ENCODE results near the gene XPA. TPM values are rescaled to one million over a fixed set of nuclear protein-coding genes. Genes with fewer than 3 reads are reported as not detected.

Gene XPA
- total and polyA plus RNA-seq, 2 of the 13 experiments (the other 11 are each of a cell fraction or from before 2014, with no cell fraction given): 2.3 to 15.2 TPM

- TF ChIP-seq ZBTB43 (CRISPR knock-in tag; conservative IDR thresholded peaks at IDR 0.05) (no peak), JUND (CRISPR knock-in tag; IDR thresholded peaks at IDR 0.05) (no peak), ZNF615 (CRISPR knock-in tag; IDR thresholded peaks at IDR 0.05; ENCODE audit: borderline replicate concordance) (0 out of 2 replicates have a peak, but pooled peaks have one; percentile 50), ZIK1 (CRISPR knock-in tag; IDR thresholded peaks at IDR 0.05; ENCODE audit: borderline replicate concordance, low read depth) (no peak), ARNT2 (CRISPR knock-in tag; IDR thresholded peaks at IDR 0.05; ENCODE audit: low read depth) (no peak), SOX5 (CRISPR knock-in tag; IDR thresholded peaks at IDR 0.05; ENCODE audit: borderline replicate concordance) (no peak), ATF4 (CRISPR knock-in tag; IDR thresholded peaks at IDR 0.05) (0 out of 4 replicates have a peak, but pooled peaks of 1 of the 2 experiments have one; percentile 26), ZNF580 (CRISPR knock-in tag; IDR thresholded peaks at IDR 0.05; ENCODE audit: borderline replicate concordance, low read depth) (no peak), SUZ12 (IDR thresholded peaks at IDR 0.05; ENCODE audit: low read depth, low read length) (no peak), TBL1XR1 (IDR thresholded peaks at IDR 0.05; ENCODE audit: borderline replicate concordance, low read length, partially characterized antibody) (no peak), YY1 (IDR thresholded peaks at IDR 0.05; ENCODE audit: insufficient read depth, insufficient replicate concordance, low read depth, low read length) (no peak), MTA3 (CRISPR knock-in tag; IDR thresholded peaks at IDR 0.05) (no peak), TARDBP (CRISPR knock-in tag; IDR thresholded peaks at IDR 0.05) (no peak; the same call in 1 of the 2 replicates), ZNF207 (IDR thresholded peaks at IDR 0.05; ENCODE audit: borderline replicate concordance) (no peak), RBFOX2 (IDR thresholded peaks at IDR 0.05; ENCODE audit: low read depth, low read length) (no peak), ZNF639 (CRISPR knock-in tag; conservative IDR thresholded peaks at IDR 0.05) (no peak), NFATC3 (CRISPR knock-in tag; IDR thresholded peaks at IDR 0.05) (no peak)
- TF ChIP-seq, protein P1, sequence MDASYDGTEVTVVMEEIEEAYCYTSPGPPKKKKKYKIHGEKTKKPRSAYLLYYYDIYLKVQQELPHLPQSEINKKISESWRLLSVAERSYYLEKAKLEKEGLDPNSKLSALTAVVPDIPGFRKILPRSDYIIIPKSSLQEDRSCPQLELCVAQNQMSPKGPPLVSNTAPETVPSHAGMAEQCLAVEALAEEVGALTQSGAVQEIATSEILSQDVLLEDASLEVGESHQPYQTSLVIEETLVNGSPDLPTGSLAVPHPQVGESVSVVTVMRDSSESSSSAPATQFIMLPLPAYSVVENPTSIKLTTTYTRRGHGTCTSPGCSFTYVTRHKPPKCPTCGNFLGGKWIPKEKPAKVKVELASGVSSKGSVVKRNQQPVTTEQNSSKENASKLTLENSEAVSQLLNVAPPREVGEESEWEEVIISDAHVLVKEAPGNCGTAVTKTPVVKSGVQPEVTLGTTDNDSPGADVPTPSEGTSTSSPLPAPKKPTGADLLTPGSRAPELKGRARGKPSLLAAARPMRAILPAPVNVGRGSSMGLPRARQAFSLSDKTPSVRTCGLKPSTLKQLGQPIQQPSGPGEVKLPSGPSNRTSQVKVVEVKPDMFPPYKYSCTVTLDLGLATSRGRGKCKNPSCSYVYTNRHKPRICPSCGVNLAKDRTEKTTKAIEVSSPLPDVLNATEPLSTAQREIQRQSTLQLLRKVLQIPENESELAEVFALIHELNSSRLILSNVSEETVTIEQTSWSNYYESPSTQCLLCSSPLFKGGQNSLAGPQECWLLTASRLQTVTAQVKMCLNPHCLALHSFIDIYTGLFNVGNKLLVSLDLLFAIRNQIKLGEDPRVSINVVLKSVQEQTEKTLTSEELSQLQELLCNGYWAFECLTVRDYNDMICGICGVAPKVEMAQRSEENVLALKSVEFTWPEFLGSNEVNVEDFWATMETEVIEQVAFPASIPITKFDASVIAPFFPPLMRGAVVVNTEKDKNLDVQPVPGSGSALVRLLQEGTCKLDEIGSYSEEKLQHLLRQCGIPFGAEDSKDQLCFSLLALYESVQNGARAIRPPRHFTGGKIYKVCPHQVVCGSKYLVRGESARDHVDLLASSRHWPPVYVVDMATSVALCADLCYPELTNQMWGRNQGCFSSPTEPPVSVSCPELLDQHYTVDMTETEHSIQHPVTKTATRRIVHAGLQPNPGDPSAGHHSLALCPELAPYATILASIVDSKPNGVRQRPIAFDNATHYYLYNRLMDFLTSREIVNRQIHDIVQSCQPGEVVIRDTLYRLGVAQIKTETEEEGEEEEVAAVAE (CRISPR knock-in tag; IDR thresholded peaks at IDR 0.05; ENCODE audit: borderline replicate concordance): no peak
- TF ChIP-seq, protein P2, sequence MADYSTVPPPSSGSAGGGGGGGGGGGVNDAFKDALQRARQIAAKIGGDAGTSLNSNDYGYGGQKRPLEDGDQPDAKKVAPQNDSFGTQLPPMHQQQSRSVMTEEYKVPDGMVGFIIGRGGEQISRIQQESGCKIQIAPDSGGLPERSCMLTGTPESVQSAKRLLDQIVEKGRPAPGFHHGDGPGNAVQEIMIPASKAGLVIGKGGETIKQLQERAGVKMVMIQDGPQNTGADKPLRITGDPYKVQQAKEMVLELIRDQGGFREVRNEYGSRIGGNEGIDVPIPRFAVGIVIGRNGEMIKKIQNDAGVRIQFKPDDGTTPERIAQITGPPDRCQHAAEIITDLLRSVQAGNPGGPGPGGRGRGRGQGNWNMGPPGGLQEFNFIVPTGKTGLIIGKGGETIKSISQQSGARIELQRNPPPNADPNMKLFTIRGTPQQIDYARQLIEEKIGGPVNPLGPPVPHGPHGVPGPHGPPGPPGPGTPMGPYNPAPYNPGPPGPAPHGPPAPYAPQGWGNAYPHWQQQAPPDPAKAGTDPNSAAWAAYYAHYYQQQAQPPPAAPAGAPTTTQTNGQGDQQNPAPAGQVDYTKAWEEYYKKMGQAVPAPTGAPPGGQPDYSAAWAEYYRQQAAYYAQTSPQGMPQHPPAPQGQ (CRISPR knock-in tag; IDR thresholded peaks at IDR 0.05; ENCODE audit: borderline replicate concordance): no peak
Measured at GRCh38 chr9:97633859-97634490, 63.2 kb downstream of the XPA start (continued).

Measured in HepG2 (cell line).